ENCODE results near the gene POMT2. TPM values are rescaled to one million over a fixed set of nuclear protein-coding genes. Genes with fewer than 3 reads are reported as not detected.
"Not testable (repeated sequence)": the region's sequence is repeated elsewhere in the genome, so short reads cannot be mapped to it uniquely, and the experiment has no call there.

POMT2 gene
- total RNA-seq, 2 experiments from 2014 or later = 10.5 to 16.1 TPM

DNA sequence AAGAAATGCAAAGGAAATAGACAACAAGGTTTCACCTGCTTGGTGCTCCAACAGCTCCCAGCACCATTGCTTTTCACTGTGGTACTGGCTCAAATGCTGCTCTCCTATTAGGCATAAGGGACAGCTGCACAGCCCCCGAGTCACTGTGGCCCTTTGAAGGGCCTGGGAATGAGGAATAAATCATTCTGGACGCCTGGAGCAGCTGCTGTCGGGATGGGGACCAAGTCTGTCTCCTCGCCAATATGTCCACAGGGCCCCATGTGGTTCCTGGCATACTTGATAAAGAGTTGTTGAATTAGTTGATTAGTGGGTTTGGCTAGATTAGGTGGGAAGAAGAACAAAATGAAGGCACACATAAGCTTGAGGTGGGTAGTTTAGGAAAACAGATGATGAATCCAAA, 36.6 kb downstream of the POMT2 start:
- ChIA-PET CTCF (no interaction called here), POLR2A (no interaction called here)
- peaks cover 3% of the 10 kb centered on the region for H3K36me3 Mint-ChIP-seq (ENCODE audit: low read depth)

DNA sequence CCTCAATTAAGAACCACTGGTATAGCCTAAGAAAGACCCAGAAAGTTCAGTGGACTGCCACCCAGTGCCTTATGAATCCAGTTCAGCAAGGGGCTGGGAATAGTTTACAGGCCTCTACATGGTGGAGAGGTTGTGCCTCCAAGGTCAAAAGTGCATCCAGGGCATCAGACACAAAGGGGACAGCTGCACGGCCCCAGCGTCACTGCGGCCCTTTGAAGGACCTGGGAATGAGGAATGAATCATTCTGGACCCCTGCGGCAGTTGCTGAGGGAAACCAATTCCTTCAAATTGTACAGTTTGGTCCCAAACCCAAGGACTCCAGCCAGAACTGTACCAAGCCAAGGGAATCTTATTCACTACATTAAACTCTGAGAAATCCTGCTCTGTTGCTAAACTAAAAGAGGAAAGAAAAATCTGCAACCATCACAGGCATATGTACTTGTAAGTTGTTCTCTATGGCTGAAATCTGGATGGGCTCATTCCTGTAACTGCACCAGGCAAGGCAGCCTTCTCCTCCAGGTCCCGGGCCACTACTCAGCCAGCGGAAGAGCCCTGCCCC, 38.8 kb downstream of the POMT2 start:
- H3K27me3 Mint-ChIP-seq = no peaks in the 10 kb centered on the region
- no peak overlapping the region for H3K27ac Mint-ChIP-seq
- H3K9me3 Mint-ChIP-seq = no peaks in the 10 kb centered on the region
- H3K4me3 Mint-ChIP-seq = no peak overlapping the region
- no peaks in the 10 kb centered on the region for H3K4me1 Mint-ChIP-seq
- ChIA-PET POLR2A (no interaction called here), CTCF (interaction anchor here (0.9 kb wide), 1 partner anchor 34 kb away, joined by 3 read pairs; no protein-coding TSS in a partner anchor)
- H3K36me3 Mint-ChIP-seq (ENCODE audit: low read depth) = peaks cover 3% of the 10 kb centered on the region
- no peak for DNase-seq

More for the DNA sequence above, 36.6 kb downstream of the POMT2 start:
- no peak overlapping the region for H3K27ac Mint-ChIP-seq
- DNase-seq = no peak
- no peak overlapping the region for H3K4me3 Mint-ChIP-seq
- H3K4me1 Mint-ChIP-seq = no peaks in the 10 kb centered on the region
- H3K27me3 Mint-ChIP-seq = no peaks in the 10 kb centered on the region
- no peaks in the 10 kb centered on the region for H3K9me3 Mint-ChIP-seq

DNA sequence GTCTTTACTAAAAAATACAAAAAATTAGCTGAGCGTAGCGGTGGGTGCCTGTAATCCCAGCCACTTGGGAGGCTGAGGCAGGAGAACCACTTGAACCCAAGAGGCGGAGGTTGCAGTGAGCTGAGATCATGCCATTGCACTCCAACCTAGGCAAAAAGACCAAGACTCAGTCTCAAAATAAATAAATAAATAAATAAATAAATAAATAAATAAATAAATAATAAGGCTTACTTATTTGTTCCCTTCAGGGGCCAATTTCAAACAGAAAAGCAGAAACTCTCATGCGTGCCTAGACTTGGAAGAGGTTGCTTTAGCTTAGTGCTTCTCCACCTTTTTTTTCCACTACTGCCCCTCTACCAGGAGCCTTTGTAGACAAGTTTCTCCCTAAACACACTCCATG, 39.8 kb downstream of the POMT2 start:
- H3K4me3 Mint-ChIP-seq; H3K4me1 Mint-ChIP-seq; H3K27me3 Mint-ChIP-seq; DNase-seq; POLR2A ChIA-PET; H3K27ac Mint-ChIP-seq; H3K9me3 Mint-ChIP-seq; H3K36me3 Mint-ChIP-seq (ENCODE audit: low read depth): not testable (repeated sequence)
- CTCF ChIA-PET = interaction anchor here (1.9 kb wide), 1 partner anchor 35 kb away, joined by 7 read pairs; no protein-coding TSS in a partner anchor

DNA sequence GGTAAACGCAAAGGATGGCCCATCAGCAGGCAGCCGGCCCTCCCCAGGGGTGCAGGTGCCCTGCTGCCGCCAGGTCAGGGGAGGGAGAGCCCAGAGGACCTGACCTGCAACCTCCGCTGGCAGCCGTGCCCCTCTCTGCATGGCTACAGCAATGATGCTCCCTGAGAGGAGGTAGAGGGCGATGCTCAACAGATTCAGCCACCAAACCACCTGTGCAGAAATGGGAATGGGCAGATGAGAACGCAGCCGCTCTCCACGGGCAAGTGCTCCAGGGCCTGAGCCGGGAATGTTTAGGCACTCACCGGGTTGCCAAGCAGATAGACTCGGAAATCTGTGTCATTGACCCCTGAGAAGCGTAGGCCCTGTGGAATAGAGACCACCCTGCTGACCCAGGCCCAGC, 41.0 kb downstream of the POMT2 start:
- Mint-ChIP-seq H3K27me3 (no peaks in the 10 kb centered on the region), H3K9me3 (no peaks in the 10 kb centered on the region), H3K27ac (no peak overlapping the region), H3K36me3 (ENCODE audit: low read depth) (no peaks in the 10 kb centered on the region), H3K4me3 (no peak overlapping the region), H3K4me1 (no peaks in the 10 kb centered on the region)
- CTCF ChIA-PET = interaction anchor here (1.9 kb wide), 1 partner anchor 36 kb away, joined by 7 read pairs; no protein-coding TSS in a partner anchor
- no peak for DNase-seq
- POLR2A ChIA-PET = no interaction called here

DNA sequence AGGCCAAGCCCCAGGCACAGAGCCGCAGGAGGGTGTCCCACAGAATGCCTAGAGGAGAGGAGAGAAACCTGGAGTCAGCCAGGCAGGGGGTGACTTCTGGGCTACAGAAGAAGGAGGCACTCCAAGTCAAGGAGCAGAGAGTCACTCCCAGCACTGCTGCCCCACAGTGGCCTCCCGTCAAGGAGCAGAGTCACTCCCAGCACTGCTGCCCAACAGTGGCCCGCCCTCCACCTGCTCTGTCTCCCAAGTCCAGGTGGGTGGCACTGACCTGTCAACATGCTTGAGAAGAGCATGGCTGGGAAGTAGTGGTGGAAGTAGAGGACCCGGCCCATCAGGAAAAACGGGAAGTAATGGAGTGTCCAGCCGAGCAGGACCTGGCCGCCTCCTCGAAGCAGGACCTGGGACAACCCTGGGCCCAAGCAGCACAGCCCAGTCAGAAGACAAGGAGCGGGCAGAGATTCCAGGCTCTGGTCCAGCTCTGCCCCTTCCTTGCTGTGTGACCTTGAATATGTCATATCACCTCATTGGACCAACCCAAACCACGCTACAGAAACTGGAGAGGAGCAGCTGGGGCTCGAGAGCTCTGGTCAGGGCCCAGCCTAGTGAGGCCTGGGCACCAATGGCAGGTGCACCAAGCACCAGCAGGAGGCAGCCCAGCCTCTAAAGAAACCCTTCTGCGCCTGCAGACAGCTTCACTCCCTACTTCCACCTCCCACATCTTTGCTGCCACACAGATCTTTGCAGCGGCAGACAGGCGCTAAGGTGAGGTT, 42.0 kb downstream of the POMT2 start:
- H3K36me3 Mint-ChIP-seq (ENCODE audit: low read depth) = no peaks in the 10 kb centered on the region
- CTCF ChIA-PET = interaction anchor here (1.9 kb wide), 1 partner anchor 37 kb away, joined by 7 read pairs; no protein-coding TSS in a partner anchor

DNA sequence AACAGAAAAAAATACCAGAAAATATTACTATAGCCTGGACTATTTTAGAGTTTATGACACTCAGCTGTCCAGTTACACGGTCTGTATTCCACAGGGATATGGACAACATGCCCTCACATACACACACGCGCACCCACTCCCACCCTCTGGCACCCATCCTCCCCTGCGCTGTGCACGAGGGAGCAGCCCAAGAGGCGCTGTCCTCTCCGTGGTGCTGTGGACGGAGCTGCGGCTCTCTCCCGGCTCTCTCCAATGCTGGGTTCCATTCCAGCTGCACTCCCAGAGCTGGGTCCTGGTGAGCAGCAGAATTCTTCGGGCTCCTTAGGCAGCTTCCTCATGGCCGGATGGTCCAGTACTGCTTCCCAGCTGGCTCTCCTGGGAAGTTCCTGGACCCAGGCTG, 43.7 kb downstream of the POMT2 start:
- no peaks in the 10 kb centered on the region for H3K36me3 Mint-ChIP-seq (ENCODE audit: low read depth)
- H3K9me3 Mint-ChIP-seq = no peaks in the 10 kb centered on the region
- peaks cover 10% of the 10 kb centered on the region for H3K27me3 Mint-ChIP-seq
- no peaks in the 10 kb centered on the region for H3K4me1 Mint-ChIP-seq
- H3K4me3 Mint-ChIP-seq = no peak overlapping the region
- CTCF ChIA-PET = interaction anchor here (0.5 kb wide), 1 partner anchor 204 kb away, joined by 3 read pairs; no protein-coding TSS in a partner anchor
- H3K27ac Mint-ChIP-seq = no peak overlapping the region
- no peak for DNase-seq
- POLR2A ChIA-PET = no interaction called here

More for the DNA sequence above, 42.0 kb downstream of the POMT2 start:
- no peaks in the 10 kb centered on the region for H3K9me3 Mint-ChIP-seq
- POLR2A ChIA-PET = no interaction called here
- no peaks in the 10 kb centered on the region for H3K27me3 Mint-ChIP-seq
- no peak overlapping the region for H3K4me3 Mint-ChIP-seq
- no peaks in the 10 kb centered on the region for H3K4me1 Mint-ChIP-seq
- H3K27ac Mint-ChIP-seq = no peak overlapping the region
- no peak for DNase-seq

DNA sequence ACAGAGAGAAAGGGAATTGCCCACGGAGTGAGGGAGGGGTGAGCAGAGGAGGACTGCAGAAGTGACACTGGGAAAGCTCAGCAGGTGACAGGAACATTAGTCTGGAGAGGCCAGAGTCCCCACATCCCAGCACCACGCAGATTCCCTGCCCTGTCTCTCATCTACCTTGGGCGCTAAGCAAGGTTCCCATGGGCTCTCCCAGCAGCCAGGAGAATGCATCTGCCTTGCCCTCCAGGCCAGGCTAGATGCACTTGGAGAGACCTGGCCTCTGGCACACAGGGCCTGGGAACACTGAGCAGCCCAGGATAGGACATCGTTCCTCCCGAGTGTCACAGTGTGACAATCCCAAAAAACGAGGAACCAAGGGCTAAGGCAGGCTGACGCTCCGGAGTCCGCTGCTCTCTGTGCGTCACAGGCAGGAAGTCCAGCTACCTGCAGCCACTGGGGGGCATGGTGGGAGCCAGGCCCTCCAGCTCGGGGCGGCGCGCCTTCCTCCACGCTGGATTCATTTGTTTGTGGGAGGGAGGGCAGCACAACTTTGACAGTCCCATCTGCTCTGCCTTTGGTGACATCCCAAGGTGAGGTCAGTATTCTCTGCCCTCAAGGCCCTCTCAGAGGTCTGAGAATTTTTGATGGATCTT, 44.3 kb downstream of the POMT2 start:
- H3K36me3 Mint-ChIP-seq (ENCODE audit: low read depth) = no peaks in the 10 kb centered on the region
- POLR2A ChIA-PET = no interaction called here
- H3K9me3 Mint-ChIP-seq = no peaks in the 10 kb centered on the region
- CTCF ChIA-PET = no interaction called here
- H3K4me3 Mint-ChIP-seq = no peak overlapping the region
- no peak overlapping the region for H3K27ac Mint-ChIP-seq
- DNase-seq = no peak
- H3K4me1 Mint-ChIP-seq = no peaks in the 10 kb centered on the region
- peaks cover 14% of the 10 kb centered on the region for H3K27me3 Mint-ChIP-seq

DNA sequence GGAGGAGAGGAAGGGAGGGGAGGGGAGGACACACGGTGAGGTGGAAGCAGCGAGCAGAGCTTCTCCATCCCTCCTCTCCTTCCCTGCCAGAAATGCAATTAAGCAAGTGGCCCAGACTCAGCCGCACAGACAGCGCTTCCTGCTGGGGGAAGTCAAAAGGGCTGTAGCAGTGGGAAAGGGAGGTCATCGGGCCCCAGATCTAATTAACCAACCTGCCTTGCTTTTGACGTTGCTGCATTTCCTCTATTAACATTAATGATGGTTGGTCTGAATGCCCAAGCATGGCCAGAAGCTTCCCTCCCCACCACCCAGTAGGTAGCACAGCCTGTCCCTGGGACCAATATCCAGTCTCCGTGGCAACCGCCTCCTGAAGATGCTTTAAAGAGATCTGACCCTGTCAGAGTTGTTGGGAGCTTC, 45.1 kb downstream of the POMT2 start:
- Mint-ChIP-seq H3K4me1 (no peaks in the 10 kb centered on the region), H3K9me3 (no peaks in the 10 kb centered on the region), H3K27ac (no peak overlapping the region), H3K36me3 (ENCODE audit: low read depth) (no peaks in the 10 kb centered on the region), H3K4me3 (no peak overlapping the region), H3K27me3 (peaks cover 18% of the 10 kb centered on the region)
- POLR2A ChIA-PET = no interaction called here
- no peak for DNase-seq
- CTCF ChIA-PET = no interaction called here

DNA sequence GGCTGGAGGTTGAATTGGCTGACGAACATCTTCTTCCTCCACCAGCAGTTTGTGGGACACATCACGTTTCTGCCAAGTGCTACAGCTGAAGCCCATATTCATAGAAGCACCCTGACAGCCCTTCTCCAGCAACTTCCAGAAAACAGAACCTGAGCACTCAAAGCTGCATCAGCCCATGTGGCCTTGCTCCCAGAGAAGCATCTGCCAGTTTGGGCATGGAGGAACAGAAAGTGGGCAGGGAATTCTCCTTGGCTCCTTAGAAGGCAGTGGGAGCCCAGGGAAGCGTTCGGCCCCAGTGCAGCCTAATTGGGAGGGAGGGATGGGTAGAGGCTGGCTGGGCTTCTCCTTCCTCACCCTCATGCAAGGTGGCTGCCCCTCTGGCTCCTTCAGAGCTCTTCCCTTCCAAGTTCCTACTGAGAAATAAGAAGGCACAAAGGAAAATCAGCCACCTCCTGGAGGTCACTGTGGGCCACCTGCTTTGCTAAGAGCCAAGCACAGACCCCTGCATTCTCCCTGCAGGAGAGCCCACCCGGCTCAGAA, 45.6 kb downstream of the POMT2 start:
- no peaks in the 10 kb centered on the region for H3K4me1 Mint-ChIP-seq
- ChIA-PET POLR2A (no interaction called here), CTCF (no interaction called here)
- H3K36me3 Mint-ChIP-seq (ENCODE audit: low read depth) = no peaks in the 10 kb centered on the region
- no peak for DNase-seq
- peaks cover 20% of the 10 kb centered on the region for H3K27me3 Mint-ChIP-seq
- no peaks in the 10 kb centered on the region for H3K9me3 Mint-ChIP-seq
- H3K27ac Mint-ChIP-seq = no peak overlapping the region
- H3K4me3 Mint-ChIP-seq = no peak overlapping the region

DNA sequence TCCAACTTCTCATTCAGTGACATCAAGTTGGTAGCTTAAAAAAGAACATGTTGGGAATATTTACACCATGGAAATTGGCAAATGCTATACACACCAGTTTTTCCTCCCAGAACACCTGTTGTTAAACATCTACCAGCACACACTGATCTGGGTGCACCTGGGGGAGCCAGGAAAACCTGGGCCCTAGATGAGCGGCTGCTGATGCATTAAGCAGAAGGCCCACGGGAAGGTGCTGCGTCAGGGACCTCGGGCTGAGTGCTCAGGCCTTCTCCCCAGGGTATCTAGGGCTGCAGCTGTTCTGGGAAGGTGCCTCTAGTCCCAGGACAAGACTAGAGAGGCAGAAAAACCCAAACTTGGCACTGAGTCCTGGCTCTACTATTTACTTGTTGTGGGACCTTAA, 46.9 kb downstream of the POMT2 start:
- POLR2A ChIA-PET = no interaction called here
- H3K9me3 Mint-ChIP-seq = no peaks in the 10 kb centered on the region
- H3K27me3 Mint-ChIP-seq = peaks cover 29% of the 10 kb centered on the region
- H3K4me3 Mint-ChIP-seq = no peak overlapping the region
- no peak overlapping the region for H3K27ac Mint-ChIP-seq
- no peaks in the 10 kb centered on the region for H3K36me3 Mint-ChIP-seq (ENCODE audit: low read depth)
- CTCF ChIA-PET = interaction anchor here (0.6 kb wide), 1 partner anchor 393 kb away, joined by 5 read pairs; no protein-coding TSS in a partner anchor
- H3K4me1 Mint-ChIP-seq = peaks cover 1% of the 10 kb centered on the region
- no peak for DNase-seq

DNA sequence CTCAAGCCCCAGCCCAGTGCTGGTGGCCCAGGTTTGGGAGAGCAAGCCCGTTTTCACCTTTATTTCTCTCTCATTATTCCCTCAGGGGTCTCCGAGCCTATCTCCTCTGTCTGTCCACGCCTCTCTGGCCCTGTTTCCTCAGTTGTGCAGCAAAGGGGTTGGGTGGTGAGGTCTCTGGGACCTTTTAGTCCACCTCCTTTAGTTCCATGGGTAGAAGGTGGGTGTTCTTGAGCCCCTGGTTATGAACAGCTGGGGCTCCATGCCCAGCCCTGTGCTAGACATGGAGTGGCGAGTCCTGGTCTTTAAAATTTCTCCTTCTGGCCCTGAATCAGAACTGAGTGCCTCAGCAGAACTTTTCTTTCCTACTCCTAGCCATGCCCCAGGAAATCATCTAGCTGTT, 48.4 kb downstream of the POMT2 start:
- H3K4me3 Mint-ChIP-seq = no peak overlapping the region
- no peak overlapping the region for H3K27ac Mint-ChIP-seq
- DNase-seq = no peak
- H3K4me1 Mint-ChIP-seq = peaks cover 1% of the 10 kb centered on the region
- H3K9me3 Mint-ChIP-seq = peaks cover 2% of the 10 kb centered on the region
- ChIA-PET POLR2A (no interaction called here), CTCF (no interaction called here)
- peaks cover 42% of the 10 kb centered on the region for H3K27me3 Mint-ChIP-seq
- H3K36me3 Mint-ChIP-seq (ENCODE audit: low read depth) = no peaks in the 10 kb centered on the region

DNA sequence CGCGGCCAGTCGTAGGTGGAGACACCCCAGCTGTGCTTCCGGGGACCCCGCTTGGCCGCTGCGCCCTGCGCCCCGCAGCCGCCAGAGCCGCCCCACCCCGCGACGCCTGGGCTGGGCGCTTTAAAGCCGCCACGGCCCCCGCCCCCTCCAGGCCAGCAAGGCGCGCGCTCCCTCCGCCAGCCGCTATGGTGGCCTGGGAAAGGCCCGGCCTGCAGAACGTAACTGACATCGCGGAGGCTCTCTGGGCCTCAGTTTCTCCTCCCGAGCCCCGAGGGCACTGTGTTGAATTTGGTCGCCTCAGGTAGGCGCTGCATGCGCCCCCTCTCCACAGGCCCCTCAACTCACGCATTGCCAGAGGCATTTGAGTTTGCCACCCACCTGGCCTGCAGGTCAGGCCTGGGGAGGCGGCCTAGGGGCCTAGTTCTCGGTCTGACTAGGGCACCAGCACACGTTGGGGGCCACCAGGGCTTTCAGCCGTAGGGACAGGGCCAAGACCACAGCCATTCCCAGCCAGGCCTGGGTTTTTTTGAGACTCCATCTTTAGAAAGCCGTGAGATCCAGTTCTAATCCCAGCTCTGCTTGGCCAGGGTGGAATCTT, 49.5 kb downstream of the POMT2 start, which contains the start of gene NGB:
Gene NGB, minus strand, starts transcription at position 94 of the 598 bp plus-strand sequence. CDS start 269 bp downstream, outside the sequence.
- peaks cover 2% of the 10 kb centered on the region for H3K9me3 Mint-ChIP-seq
- POLR2A ChIA-PET = no interaction called here
- no peak within 1 kb of the TSS for H3K4me3 Mint-ChIP-seq
- CTCF ChIA-PET = interaction anchor here (0.7 kb wide), 1 partner anchor 24 kb away, joined by 3 read pairs; no protein-coding TSS in a partner anchor
- peaks cover 1% of the 10 kb centered on the region for H3K4me1 Mint-ChIP-seq
- H3K27me3 Mint-ChIP-seq = peaks cover 42% of the 10 kb centered on the region
- no peak within 1 kb of the TSS for H3K27ac Mint-ChIP-seq
- no peaks in the 10 kb centered on the region for H3K36me3 Mint-ChIP-seq (ENCODE audit: low read depth)
- DNase-seq = no peak

All from activated CD4-positive, alpha-beta memory T cell treated with anti-CD3 and anti-CD28 coated beads, Interleukin-2, amount 10 ng/mL, durations not matched to agents 7 days and 5 days (primary cell).